ENCODE data around the gene FOXO6. TPM values are rescaled to one million over a fixed set of nuclear protein-coding genes. Genes with fewer than 3 reads are reported as not detected.

FOXO6 gene
- total and polyA plus RNA-seq, 9 of the 15 experiments (the other 6 are each of a cell fraction or from before 2014, with no cell fraction given), result 0.04 to 0.31 (median 0.12) TPM; not detected in 5

DNA sequence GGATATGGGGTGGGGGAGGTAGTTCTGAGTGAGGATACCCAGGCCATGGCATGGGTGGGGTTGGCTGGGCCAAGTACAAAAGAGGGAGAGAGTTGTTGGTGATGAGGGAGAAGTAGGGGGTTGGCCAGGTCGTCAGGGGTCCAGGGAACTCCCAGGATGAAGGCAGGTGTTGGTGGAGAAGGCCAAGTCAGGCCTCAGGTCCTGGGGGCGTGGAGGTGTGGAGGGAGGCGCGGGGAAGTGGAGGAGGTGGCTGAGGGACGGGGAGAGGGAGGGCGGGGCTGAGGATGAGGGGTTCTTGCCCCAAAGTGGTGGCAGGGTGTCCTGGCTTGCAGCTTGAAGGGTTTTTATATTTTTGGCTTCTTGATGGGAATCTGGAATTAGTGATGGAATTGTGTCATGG, 61.1 kb downstream of the FOXO6 start:
- H3K4me2 ChIP-seq (ENCODE audit: insufficient read depth, low read length), result no peak overlapping the region
- in situ Hi-C loops (cut with MboI) (no loop called here), intact Hi-C loops (cut with micrococcal nuclease) (loop anchor here (10.0 kb wide), 1 partner anchor 388 kb away; no protein-coding TSS in a partner anchor)
- POLR2A ChIA-PET, result no interaction called here
- H3K4me1 ChIP-seq (replicated peaks in 1 of 2; ENCODE audit: control insufficient read depth in 2 of 2, insufficient read depth in 2 of 2, low read length in 2 of 2), result peaks cover 0 to 14% of the 10 kb centered on the region in 2 experiments; a peak in 1 of 5 replicates
- no peak overlapping the region for H2AFZ ChIP-seq (ENCODE audit: low read depth, low read length)
- CTCF ChIA-PET (ENCODE audit: low intra/inter-chr PET ratio), result interaction anchor here (1.5 to 1.7 kb wide), 2 partner anchors 100 to 155 kb away, joined by 4 to 5 read pairs; no protein-coding TSS in a partner anchor
- ATAC-seq (no peak), DNase-seq (ENCODE audit: extremely low read depth in 1 of 4, low spot score in 3 of 4) (no peak), FAIRE-seq (no peak)
- BruUV-seq (replicated peaks), result no TSS peak
- no peak overlapping the region for H3K4me3 ChIP-seq
- H3K27me3 ChIP-seq (ENCODE audit: control insufficient read depth in 2 of 2, insufficient read depth in 2 of 2, low read length in 2 of 2), result peaks cover 7 to 37% of the 10 kb centered on the region in 2 experiments; a peak in 3 of 5 replicates
- no peaks in the 10 kb centered on the region for H3K79me2 ChIP-seq (ENCODE audit: control insufficient read depth, insufficient read depth, low read length)
- no peak overlapping the region for H3K9ac ChIP-seq (ENCODE audit: insufficient read depth in 1 of 2, low read depth in 2 of 2, low read length in 2 of 2)
- no peak overlapping the region for H3K27ac ChIP-seq (ENCODE audit: extremely low read depth, low read depth, low read length)
- peaks cover 2% of the 10 kb centered on the region for H3K9me1 ChIP-seq (ENCODE audit: control insufficient read depth, insufficient read depth, low read length)
- peaks cover 14% of the 10 kb centered on the region; the same call in 1 of the 2 replicates for H4K20me1 ChIP-seq (replicated peaks; ENCODE audit: control insufficient read depth, insufficient read depth, low read length)
- no peaks in the 10 kb centered on the region for H3K36me3 ChIP-seq (ENCODE audit: control insufficient read depth, insufficient read depth, low read length)
- peaks cover 3% of the 10 kb centered on the region; the same call in 1 of the 2 replicates for H3K9me3 ChIP-seq (replicated peaks; ENCODE audit: control insufficient read depth, insufficient read depth, low read depth, low read length)
- WGBS (ENCODE audit: insufficient coverage, low coverage, missing lambda C conversion rate), result 0% methylated on average over 3 of the region's 6 CpGs
- no peak for TF ChIP-seq MTA1 (IDR thresholded peaks at IDR 0.05; ENCODE audit: borderline replicate concordance)
- no peak for TF ChIP-seq ZKSCAN8 (CRISPR knock-in tag; IDR thresholded peaks at IDR 0.05)
- no peak for TF ChIP-seq ZBED1 (IDR thresholded peaks at IDR 0.05)
- no peak for TF ChIP-seq KHSRP (IDR thresholded peaks at IDR 0.05)
- TF ChIP-seq, protein P1, sequence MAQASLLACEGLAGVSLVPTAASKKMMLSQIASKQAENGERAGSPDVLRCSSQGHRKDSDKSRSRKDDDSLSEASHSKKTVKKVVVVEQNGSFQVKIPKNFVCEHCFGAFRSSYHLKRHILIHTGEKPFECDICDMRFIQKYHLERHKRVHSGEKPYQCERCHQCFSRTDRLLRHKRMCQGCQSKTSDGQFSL (CRISPR knock-in tag; IDR thresholded peaks at IDR 0.05), result no peak
- TF ChIP-seq, protein P1 (tag; IDR thresholded peaks at IDR 0.05), result no peak
- no peak for TF ChIP-seq MECOM (CRISPR knock-in tag; IDR thresholded peaks at IDR 0.05)
- TF ChIP-seq SRSF1 (IDR thresholded peaks at IDR 0.05; ENCODE audit: low read depth, low read length), result no peak
- no peak for TF ChIP-seq ERF (CRISPR knock-in tag; IDR thresholded peaks at IDR 0.05)
- TF ChIP-seq, protein P2, sequence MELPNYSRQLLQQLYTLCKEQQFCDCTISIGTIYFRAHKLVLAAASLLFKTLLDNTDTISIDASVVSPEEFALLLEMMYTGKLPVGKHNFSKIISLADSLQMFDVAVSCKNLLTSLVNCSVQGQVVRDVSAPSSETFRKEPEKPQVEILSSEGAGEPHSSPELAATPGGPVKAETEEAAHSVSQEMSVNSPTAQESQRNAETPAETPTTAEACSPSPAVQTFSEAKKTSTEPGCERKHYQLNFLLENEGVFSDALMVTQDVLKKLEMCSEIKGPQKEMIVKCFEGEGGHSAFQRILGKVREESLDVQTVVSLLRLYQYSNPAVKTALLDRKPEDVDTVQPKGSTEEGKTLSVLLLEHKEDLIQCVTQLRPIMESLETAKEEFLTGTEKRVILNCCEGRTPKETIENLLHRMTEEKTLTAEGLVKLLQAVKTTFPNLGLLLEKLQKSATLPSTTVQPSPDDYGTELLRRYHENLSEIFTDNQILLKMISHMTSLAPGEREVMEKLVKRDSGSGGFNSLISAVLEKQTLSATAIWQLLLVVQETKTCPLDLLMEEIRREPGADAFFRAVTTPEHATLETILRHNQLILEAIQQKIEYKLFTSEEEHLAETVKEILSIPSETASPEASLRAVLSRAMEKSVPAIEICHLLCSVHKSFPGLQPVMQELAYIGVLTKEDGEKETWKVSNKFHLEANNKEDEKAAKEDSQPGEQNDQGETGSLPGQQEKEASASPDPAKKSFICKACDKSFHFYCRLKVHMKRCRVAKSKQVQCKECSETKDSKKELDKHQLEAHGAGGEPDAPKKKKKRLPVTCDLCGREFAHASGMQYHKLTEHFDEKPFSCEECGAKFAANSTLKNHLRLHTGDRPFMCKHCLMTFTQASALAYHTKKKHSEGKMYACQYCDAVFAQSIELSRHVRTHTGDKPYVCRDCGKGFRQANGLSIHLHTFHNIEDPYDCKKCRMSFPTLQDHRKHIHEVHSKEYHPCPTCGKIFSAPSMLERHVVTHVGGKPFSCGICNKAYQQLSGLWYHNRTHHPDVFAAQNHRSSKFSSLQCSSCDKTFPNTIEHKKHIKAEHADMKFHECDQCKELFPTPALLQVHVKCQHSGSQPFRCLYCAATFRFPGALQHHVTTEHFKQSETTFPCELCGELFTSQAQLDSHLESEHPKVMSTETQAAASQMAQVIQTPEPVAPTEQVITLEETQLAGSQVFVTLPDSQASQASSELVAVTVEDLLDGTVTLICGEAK (IDR thresholded peaks at IDR 0.05), result no peak
- TF ChIP-seq, protein P2 (CRISPR knock-in tag; IDR thresholded peaks at IDR 0.05), result no peak
- TF ChIP-seq THRAP3 (IDR thresholded peaks at IDR 0.05; ENCODE audit: borderline replicate concordance), result no peak
- no peak for TF ChIP-seq NFIC (IDR thresholded peaks at IDR 0.05)
- no peak for TF ChIP-seq SP1 (CRISPR knock-in tag; IDR thresholded peaks at IDR 0.05)
- no peak for TF ChIP-seq ZBTB8A (IDR thresholded peaks at IDR 0.05; ENCODE audit: partially characterized antibody)
- no peak for TF ChIP-seq ZC3H8 (IDR thresholded peaks at IDR 0.05)
- no peak for TF ChIP-seq ZNF3 (CRISPR knock-in tag; IDR thresholded peaks at IDR 0.05)

Data from K562 (cell line).